Lung (tissue), 12 donors: ENCODE results near the gene LITAF. TPM values are rescaled to one million over a fixed set of nuclear protein-coding genes. Genes with fewer than 3 reads are reported as not detected.

Experiments
- ATAC-seq: fragments of 200-7000 bp; cut with Tn5 transposase; one replicate; pipeline ENCODE4 v1.9.1; 2020; ENCODE audit warnings: moderate number of reproducible peaks; ENCODE audit not compliant: insufficient read depth, low FRiP score
- DNase-seq, 3 donors: peaks; one replicate each; pipeline ENCODE4 v3.0.0-alpha.2; 2013 to 2017
- H3K27ac ChIP-seq, 2 donors: one replicate each; pipeline ENCODE4 v1.5.1; 2013; ENCODE audit warnings: mild to moderate bottlenecking in 2 of 2, moderate library complexity in 2 of 2, control low read depth in 1 of 2, inconsistent platforms in 1 of 2, low read depth in 1 of 2, low read length in 1 of 2
- H3K27me3 ChIP-seq, 3 donors: one replicate each; pipeline ENCODE4 v1.5.1; 2013; ENCODE audit warnings: low read length in 2 of 3; ENCODE audit not compliant: control insufficient read depth in 3 of 3, insufficient read depth in 3 of 3
- H3K36me3 ChIP-seq, 4 donors: one replicate each; pipeline ENCODE4 v1.5.1; 2013; ENCODE audit warnings: low read length in 4 of 4, mild to moderate bottlenecking in 1 of 4, moderate library complexity in 1 of 4; ENCODE audit not compliant: control insufficient read depth in 4 of 4, insufficient read depth in 4 of 4
- H3K4me1 ChIP-seq, 5 donors: one replicate each; pipeline ENCODE4 v1.5.1; 2013; ENCODE audit warnings: low read length in 5 of 5, mild to moderate bottlenecking in 2 of 5, moderate library complexity in 1 of 5; ENCODE audit not compliant: control insufficient read depth in 5 of 5, insufficient read depth in 5 of 5
- H3K4me3 ChIP-seq: one replicate; pipeline ENCODE4 v1.5.1; 2013; ENCODE audit warnings: mild to moderate bottlenecking, control low read depth, moderate library complexity
- H3K9ac ChIP-seq, 2 donors: one replicate each; pipeline ENCODE4 v1.5.1; 2013; ENCODE audit warnings: low read length in 2 of 2, control low read depth in 1 of 2; ENCODE audit not compliant: insufficient read depth in 1 of 2
- H3K9me3 ChIP-seq, 4 donors: one replicate each; pipeline ENCODE4 v1.5.1; 2013; ENCODE audit warnings: low read length in 3 of 4, mild to moderate bottlenecking in 1 of 4, moderate library complexity in 1 of 4; ENCODE audit not compliant: control insufficient read depth in 4 of 4, insufficient read depth in 3 of 4
- whole genome bisulfite sequencing, 2 donors: extraction: QIAGEN DNeasy Blood & Tissue Kit; methylation state at CpG; one replicate each; pipeline ENCODE4 v1.1.7; 2013; 5-methylcytosine and 5-hydroxymethylcytosine counted together
- polyA plus RNA-seq, 2 donors: library from polyadenylated mRNA; stranded (reverse); fragments of 200-250 nt; gene quantifications; one replicate each; pipeline ENCODE4 v1.2.1, GENCODE V29; 2013
- total RNA-seq, 2 donors: library from RNA; depleted of rRNA in 1 of 2; stranded (reverse); fragments of >200 nt in 1 of 2; gene quantifications; one replicate each; pipeline ENCODE4 v1.2.1, GENCODE V29; 2014 to 2021
- TF ChIP-seq, protein P1 (sequence below): IDR thresholded peaks from 2 replicates; pipeline ENCODE4 v1.5.1; 2012; ENCODE audit warnings: mild to moderate bottlenecking; ENCODE audit errors: control extremely low read depth, extremely low read depth
- donor health status: control.
- donor health status: control.
- donor health status: Bipolar disorder and iron deficiency.
- donor health status: healthy.
- donor health status: DM: yes; HTN: yes; CAD: no.

LITAF gene
- total and polyA plus RNA-seq, 4 donors, result 66.4 to 406 (median 146) TPM

DNA sequence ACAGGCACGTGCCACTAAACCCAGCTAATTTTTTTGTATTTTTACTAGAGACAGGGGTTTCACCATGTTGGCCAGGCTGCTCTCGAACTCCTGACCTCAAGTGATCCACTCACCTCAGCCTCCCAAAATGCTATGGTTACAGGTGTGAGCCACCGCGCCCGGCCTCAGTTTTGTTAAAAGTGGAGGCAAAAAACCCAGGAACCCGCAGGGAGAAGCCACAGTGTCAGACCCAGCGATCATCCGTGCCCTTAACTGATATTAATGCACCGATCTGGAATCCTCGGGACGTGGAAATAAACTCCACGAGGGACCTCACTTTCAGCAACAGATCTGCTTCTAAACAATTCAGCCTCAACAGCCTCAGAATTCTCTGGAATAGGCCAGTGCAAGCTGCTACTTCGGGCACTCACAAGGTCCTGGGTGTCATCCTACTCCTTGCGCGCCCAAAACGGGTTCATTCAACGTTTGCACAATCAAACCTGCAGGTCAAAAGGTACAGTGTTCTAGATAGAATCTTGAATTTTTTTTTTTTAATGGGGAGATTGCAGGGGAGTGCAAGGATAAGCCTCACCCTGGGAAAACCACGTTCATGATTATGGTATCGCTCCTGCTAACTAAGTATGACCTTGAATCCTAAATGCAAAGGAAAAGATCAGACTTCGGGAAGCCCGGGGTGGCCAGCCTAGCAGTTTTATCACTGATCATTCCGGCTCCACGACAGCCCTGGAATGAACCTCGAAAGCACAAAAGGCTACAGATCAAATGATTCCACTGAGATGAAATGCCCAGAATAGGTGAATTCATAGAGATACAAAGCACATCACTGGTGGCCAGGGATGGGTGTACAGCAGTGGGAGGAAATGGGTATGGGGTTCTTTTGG is 22.4 kb downstream of the LITAF start:
- Histone ChIP-seq H3K27me3 (no peaks in the 10 kb centered on the region), H3K9me3 (no peaks in the 10 kb centered on the region), H3K4me1 (peaks cover 0 to 16% (median 8%) of the 10 kb centered on the region in 5 donors), H3K27ac (no peak overlapping the region), H3K9ac (no peak overlapping the region), H3K36me3 (peaks cover 0 to 12% (median 9%) of the 10 kb centered on the region in 4 donors), H3K4me3 (no peak overlapping the region)
- DNase-seq, result no peak
- ATAC-seq, result no peak
- 91 to 93% methylated on average over 24 of the region's 24 CpGs for WGBS, 2 donors
- TF ChIP-seq, protein P1, sequence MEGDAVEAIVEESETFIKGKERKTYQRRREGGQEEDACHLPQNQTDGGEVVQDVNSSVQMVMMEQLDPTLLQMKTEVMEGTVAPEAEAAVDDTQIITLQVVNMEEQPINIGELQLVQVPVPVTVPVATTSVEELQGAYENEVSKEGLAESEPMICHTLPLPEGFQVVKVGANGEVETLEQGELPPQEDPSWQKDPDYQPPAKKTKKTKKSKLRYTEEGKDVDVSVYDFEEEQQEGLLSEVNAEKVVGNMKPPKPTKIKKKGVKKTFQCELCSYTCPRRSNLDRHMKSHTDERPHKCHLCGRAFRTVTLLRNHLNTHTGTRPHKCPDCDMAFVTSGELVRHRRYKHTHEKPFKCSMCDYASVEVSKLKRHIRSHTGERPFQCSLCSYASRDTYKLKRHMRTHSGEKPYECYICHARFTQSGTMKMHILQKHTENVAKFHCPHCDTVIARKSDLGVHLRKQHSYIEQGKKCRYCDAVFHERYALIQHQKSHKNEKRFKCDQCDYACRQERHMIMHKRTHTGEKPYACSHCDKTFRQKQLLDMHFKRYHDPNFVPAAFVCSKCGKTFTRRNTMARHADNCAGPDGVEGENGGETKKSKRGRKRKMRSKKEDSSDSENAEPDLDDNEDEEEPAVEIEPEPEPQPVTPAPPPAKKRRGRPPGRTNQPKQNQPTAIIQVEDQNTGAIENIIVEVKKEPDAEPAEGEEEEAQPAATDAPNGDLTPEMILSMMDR, result no peak

- no peak overlapping the region for H3K9ac ChIP-seq
- DNase-seq (no peak), ATAC-seq (no peak)
- H3K4me3 ChIP-seq, result no peak overlapping the region
- 72 to 78% methylated on average over 6 of the region's 6 CpGs for WGBS, 2 donors
- H3K9me3 ChIP-seq, result no peaks in the 10 kb centered on the region
- TF ChIP-seq, protein P1, result no peak
- H3K27me3 ChIP-seq, result no peaks in the 10 kb centered on the region
- peaks cover 0 to 16% (median 8%) of the 10 kb centered on the region in 5 donors for H3K4me1 ChIP-seq
- H3K27ac ChIP-seq, result no peak overlapping the region
- peaks cover 0 to 9% (median 8%) of the 10 kb centered on the region in 4 donors for H3K36me3 ChIP-seq
Observed at GRCh38 chr16:11563493-11564040, 23.2 kb downstream of the LITAF start.

DNA sequence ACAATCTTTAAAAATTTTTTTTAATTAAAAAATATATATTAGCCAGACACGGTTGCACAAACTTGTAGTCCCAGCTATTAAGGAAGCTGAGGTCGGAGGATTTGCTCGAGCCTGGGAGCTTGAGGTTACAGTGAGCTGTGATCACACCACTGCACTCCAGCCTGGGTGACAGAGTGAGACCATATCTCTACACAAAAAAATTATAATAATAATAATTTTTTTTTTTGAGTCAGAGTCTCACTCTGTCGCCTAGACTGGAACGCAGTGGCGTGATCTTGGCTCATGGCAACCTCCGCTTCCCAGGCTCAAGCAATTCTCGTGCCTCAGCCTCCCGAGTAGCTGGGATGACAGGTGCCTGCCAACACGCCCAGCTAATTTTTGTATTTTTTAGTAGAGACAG is 23.8 kb downstream of the LITAF start:
- Histone ChIP-seq H3K9me3 (no peaks in the 10 kb centered on the region), H3K9ac (no peak overlapping the region), H3K27me3 (no peaks in the 10 kb centered on the region), H3K27ac (no peak overlapping the region), H3K36me3 (peaks cover 0 to 9% (median 8%) of the 10 kb centered on the region in 4 donors), H3K4me1 (peaks cover 0 to 16% (median 8%) of the 10 kb centered on the region in 5 donors), H3K4me3 (no peak overlapping the region)
- TF ChIP-seq, protein P1, result no peak
- no peak for DNase-seq
- 70 to 85% methylated on average over 10 of the region's 10 CpGs for WGBS, 2 donors
- no peak for ATAC-seq
